ENCODE measurements around the gene TSTD2. TPM values are rescaled to one million over a fixed set of nuclear protein-coding genes. Genes with fewer than 3 reads are reported as not detected.

The TSTD2 gene
- total RNA-seq, 1 donor from 2014 or later, result 21.4 TPM

GRCh38 chr9:97553841-97554240, 79.3 kb downstream of the TSTD2 start:
- H3K27ac ChIP-seq (ENCODE audit: low read depth, low read length), result no peak overlapping the region
- no peak overlapping the region for H3K4me3 ChIP-seq (ENCODE audit: low read length in 3 of 3)
- no peaks in the 10 kb centered on the region for H3K9me3 ChIP-seq (ENCODE audit: control insufficient read depth in 3 of 3, low read length in 3 of 3)
- no peak overlapping the region for H3K9ac ChIP-seq (ENCODE audit: low read depth in 1 of 3, low read length in 3 of 3)
- peaks cover 14 to 26% (median 16%) of the 10 kb centered on the region in 3 donors for H3K36me3 ChIP-seq (ENCODE audit: control insufficient read depth in 3 of 3, insufficient read depth in 3 of 3, low read length in 3 of 3)
- no peaks in the 10 kb centered on the region for H3K27me3 ChIP-seq (ENCODE audit: control insufficient read depth in 3 of 3, insufficient read depth in 3 of 3, low read length in 3 of 3)
- H3K4me1 ChIP-seq (ENCODE audit: control insufficient read depth in 3 of 3, insufficient read depth in 3 of 3, low read length in 3 of 3), result peaks cover 25 to 39% (median 25%) of the 10 kb centered on the region in 3 donors

GRCh38 chr9:97553141-97553540, 80.0 kb downstream of the TSTD2 start:
- Histone ChIP-seq H3K4me1 (ENCODE audit: control insufficient read depth in 3 of 3, insufficient read depth in 3 of 3, low read length in 3 of 3) (peaks cover 21 to 32% (median 23%) of the 10 kb centered on the region in 3 donors), H3K27ac (ENCODE audit: low read depth, low read length) (no peak overlapping the region), H3K27me3 (ENCODE audit: control insufficient read depth in 3 of 3, insufficient read depth in 3 of 3, low read length in 3 of 3) (no peaks in the 10 kb centered on the region), H3K4me3 (ENCODE audit: low read length in 3 of 3) (no peak overlapping the region), H3K9me3 (ENCODE audit: control insufficient read depth in 3 of 3, low read length in 3 of 3) (no peaks in the 10 kb centered on the region), H3K9ac (ENCODE audit: low read depth in 1 of 3, low read length in 3 of 3) (peak overlapping the region in 1 of 3 donors; percentile 3), H3K36me3 (ENCODE audit: control insufficient read depth in 3 of 3, insufficient read depth in 3 of 3, low read length in 3 of 3) (peaks cover 18 to 30% (median 21%) of the 10 kb centered on the region in 3 donors)

- no peak overlapping the region for H3K9ac ChIP-seq (ENCODE audit: low read depth in 1 of 3, low read length in 3 of 3)
- peaks cover 31 to 38% (median 32%) of the 10 kb centered on the region in 3 donors for H3K36me3 ChIP-seq (ENCODE audit: control insufficient read depth in 3 of 3, insufficient read depth in 3 of 3, low read length in 3 of 3)
- no peaks in the 10 kb centered on the region for H3K27me3 ChIP-seq (ENCODE audit: control insufficient read depth in 3 of 3, insufficient read depth in 3 of 3, low read length in 3 of 3)
- no peak overlapping the region for H3K27ac ChIP-seq (ENCODE audit: low read depth, low read length)
- H3K4me3 ChIP-seq (ENCODE audit: low read length in 3 of 3), result no peak overlapping the region
- no peaks in the 10 kb centered on the region for H3K9me3 ChIP-seq (ENCODE audit: control insufficient read depth in 3 of 3, low read length in 3 of 3)
- H3K4me1 ChIP-seq (ENCODE audit: control insufficient read depth in 3 of 3, insufficient read depth in 3 of 3, low read length in 3 of 3), result peaks cover 5 to 15% (median 8%) of the 10 kb centered on the region in 3 donors
These were observed 81.9 kb downstream of the TSTD2 start for GRCh38 chr9:97551308-97551707.

GRCh38 chr9:97550386-97550785, 82.8 kb downstream of the TSTD2 start:
- Histone ChIP-seq H3K36me3 (ENCODE audit: control insufficient read depth in 3 of 3, insufficient read depth in 3 of 3, low read length in 3 of 3) (peaks cover 28 to 37% (median 32%) of the 10 kb centered on the region in 3 donors), H3K9me3 (ENCODE audit: control insufficient read depth in 3 of 3, low read length in 3 of 3) (no peaks in the 10 kb centered on the region), H3K4me1 (ENCODE audit: control insufficient read depth in 3 of 3, insufficient read depth in 3 of 3, low read length in 3 of 3) (peaks cover 9 to 18% (median 14%) of the 10 kb centered on the region in 3 donors), H3K4me3 (ENCODE audit: low read length in 3 of 3) (no peak overlapping the region), H3K27ac (ENCODE audit: low read depth, low read length) (no peak overlapping the region), H3K9ac (ENCODE audit: low read depth in 1 of 3, low read length in 3 of 3) (no peak overlapping the region), H3K27me3 (ENCODE audit: control insufficient read depth in 3 of 3, insufficient read depth in 3 of 3, low read length in 3 of 3) (no peaks in the 10 kb centered on the region)

Other genes starting within 250 kb of the TSTD2 start
- gene TDRD7, start 221.3 kb downstream of the TSTD2 start, total RNA-seq, result 5.2 TPM
- gene TMOD1, start 131.7 kb downstream of the TSTD2 start, total RNA-seq, result 45.9 TPM
- gene NCBP1, start 453 bp upstream of the TSTD2 start, total RNA-seq, result 50.1 TPM
- 8.9 TPM for gene XPA, start 64.0 kb upstream of the TSTD2 start, total RNA-seq
- not detected for gene FOXE1, start 219.9 kb upstream of the TSTD2 start, total RNA-seq

Data from skeletal muscle tissue (tissue), 4 donors.